Left forelimb (tissue), 1 donor: ENCODE results near the gene CTIF.
A peak's percentile ranks its signal among the peaks of the same experiment; 100 is the strongest.

ENCODE experiments used
- DNase-seq: peaks from one replicate; pipeline ENCODE4 v3.0.0-alpha.2; 2018; ENCODE audit warnings: low spot score

Gene CTIF

DNA sequence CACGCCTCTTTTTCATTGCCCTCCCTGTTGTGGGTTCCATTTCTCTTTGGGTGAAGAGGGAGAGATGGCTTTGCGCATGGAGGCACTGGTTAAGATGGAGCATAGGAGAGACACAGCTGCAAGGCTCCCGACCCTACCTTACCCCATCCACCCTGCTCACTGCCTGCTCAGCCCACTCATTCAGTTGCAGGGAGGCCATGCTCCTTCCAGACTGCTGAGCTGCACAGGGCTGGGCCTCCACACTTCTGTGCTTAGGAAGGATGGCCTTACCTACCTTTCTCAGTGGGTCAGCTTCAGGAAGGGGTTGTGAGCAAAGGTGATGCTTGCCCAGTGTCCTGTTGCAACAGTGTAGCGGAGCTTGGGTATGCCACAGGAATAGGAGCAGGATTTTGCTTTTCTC, 127.8 kb downstream of the CTIF start:
- no peak for DNase-seq

DNA sequence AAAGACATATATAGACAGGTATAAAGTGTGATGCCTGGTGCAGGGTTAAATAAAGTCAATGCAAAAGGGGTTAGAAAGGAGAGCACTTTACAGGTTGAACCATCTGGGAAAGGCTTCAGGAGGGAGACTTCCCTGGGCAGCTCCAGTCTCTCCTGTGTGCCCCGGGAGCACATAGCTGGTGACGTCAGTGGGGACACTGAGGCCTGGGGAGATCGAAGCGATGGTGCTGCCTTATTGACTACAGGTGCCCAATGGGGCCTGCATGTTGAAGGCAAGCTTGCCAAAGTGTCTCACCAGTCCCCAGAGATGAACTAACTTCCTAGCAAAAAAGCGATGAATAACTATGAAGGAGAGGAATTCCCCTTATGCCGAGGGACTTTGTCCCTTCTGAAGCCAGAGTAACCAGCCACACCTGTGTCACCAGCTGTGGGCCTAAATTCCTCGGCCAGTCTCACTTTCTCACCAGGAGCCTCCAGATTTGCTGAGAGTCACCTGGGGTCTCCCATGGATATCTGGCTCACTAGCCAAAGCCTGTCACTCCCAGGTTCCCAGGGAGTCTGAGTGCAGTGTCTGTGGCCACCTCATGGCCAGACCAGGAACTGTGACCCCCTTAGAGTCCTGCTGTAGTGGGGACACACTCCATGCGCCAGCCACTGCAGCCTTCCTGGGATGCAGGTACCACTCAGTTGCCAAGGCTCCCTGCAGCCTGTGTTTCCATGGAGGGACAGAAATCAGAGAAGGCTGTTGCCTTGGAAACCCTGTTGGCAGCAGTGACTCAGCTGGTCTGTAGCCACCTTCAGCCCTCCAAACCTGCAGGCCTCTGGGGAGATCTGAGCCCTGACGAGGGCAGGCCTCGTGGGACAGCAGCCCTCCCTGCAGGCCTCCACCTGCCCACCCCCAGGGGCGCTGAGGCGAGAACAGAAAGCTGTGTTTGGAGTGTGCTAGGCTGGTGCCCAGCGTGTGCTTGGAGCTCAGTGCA, 128.7 kb downstream of the CTIF start:
- no peak for DNase-seq

DNA sequence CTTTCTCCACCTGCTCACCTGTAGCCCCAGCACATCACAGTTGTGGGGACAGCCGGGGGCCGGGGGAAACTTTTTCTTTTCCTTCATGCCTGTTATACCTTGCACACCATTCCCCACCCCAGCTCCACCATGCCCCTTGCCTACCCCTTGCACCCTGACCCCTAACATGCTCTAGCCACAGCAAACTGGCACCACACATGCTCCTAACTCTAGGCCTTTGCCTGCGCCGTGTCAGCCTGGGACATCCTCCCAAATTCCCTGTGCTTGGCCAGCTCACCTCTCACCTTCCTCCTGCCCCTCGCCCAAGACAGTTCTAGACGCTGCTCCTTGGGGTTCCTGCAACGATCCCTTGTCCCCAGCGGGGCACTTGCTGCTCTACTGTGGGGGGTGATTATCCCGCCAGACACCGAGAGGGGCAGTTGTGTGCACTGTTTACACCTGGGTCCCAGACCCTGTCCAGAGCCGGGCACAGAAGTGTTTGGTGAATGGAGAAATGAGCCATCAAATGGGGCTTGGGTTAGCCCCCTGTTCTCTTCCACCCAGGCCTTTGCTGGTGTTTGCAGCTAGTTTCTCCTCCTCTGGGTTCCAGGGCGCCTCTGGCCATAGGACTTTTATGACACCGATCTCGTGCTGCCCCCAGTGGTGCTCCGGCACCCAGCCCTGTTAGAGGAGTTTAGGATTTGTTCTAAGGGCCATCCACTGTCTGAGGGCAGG, 129.8 kb downstream of the CTIF start:
- no peak for DNase-seq

- no peak for DNase-seq
Observed at GRCh38 chr18:48669180-48669675, 130.4 kb downstream of the CTIF start.

DNA sequence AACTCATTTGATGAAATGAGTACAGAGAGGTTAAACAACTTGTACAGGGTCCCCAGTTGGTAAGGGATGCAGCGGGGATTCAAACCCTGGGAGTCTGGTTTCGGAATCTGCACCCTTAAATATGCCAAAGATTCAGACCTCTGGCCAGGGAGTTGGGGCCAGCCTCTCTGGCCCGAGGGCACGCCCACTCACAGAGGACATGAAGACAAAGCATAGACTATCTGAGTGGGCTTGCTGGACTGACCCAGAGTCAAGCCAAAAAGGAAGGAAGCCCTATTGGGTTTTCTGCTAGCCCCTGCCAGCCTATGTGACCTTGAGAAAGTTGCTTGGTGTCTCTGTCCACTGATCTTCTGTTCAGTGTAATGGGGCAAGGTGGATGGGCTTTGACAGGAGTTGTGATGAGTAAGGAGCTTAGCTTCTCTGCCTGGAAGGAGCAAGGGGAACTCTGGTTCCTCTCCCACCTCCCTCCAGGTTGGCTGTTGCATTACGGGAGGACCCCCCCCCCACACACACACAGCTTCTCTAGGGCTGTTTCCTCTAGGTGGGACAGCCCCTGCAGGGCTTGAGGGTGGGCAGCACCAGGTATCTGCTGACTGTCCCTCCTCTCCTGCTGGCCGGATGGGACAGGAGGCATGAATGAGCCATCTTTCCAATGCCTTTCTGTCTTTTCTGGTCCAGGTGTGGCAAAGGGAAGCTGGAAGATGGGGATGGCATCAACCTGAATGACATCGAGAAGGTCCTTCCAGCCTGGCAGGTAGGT, 131.3 kb downstream of the CTIF start:
- no peak for DNase-seq

GRCh38 chr18:48670751-48671560, 132.1 kb downstream of the CTIF start:
- DNase-seq, result no peak

GRCh38 chr18:48671561-48671945, 132.7 kb downstream of the CTIF start:
- no peak for DNase-seq

GRCh38 chr18:48672671-48673340, 134.0 kb downstream of the CTIF start:
- DNase-seq, result no peak

- DNase-seq, result no peak
Observed at GRCh38 chr18:48673456-48673852, 134.6 kb downstream of the CTIF start.

DNA sequence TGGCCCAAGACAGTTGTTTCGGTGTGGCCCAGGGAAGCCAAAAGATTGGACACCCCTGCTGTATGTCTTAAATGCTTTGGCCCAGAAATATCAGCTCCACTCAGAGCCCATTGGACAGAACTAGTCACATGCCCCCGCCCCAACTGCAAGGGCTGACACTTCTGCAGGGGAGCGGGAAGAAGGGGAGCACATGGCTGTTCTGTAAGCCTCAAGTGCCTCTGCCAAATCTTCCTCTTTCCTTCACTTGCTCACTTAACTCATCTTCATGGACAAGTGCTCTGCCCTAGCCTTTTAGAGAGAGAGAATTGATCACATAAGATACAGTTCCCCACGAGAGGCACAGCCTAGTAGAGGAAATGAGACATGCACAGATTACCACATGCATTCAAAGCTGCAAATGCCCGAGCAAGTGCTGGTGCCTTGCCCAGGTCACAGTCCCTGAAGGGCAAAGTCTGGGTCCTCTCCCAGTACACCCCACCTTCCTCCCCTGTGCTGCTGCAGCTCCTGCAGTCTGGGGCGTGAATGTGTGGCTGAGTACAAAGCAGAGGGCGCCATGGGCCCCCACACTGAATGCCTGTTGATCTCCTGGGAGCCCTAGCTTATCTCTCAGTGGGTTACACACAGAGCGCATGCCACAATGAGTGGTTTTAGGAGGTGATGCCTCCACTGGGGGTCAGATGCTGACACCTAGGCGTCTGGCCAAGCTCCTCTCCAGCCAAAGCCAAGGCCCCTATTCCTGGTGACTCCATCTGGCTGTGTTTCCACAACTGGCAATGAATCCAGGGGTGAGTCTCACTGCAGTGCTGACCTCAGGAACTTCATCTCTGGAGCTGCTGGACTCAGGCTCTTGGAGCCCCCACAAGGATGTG, 135.3 kb downstream of the CTIF start:
- DNase-seq, result no peak

- no peak for DNase-seq
Observed at GRCh38 chr18:48674758-48675351, 136.0 kb downstream of the CTIF start.

DNA sequence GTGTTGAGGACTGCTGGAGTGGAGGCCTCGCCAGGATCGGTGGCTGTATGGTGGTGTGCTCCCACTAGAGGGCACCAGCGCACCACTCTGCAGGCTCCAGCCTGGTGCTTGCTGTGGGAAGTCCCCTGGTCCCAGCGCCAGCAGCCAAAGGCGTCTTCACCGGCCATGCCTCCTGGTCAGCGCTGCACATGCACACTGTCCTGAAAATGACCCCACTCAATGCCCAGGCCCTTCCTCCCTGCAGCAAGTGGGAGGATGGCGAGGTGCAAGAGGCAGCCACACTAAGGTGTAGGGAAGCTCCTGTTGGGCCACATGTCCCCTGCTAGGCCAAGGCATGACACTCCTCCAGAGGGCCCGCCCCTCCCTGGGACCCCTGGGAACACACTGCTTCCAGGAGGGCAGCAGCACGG, 136.5 kb downstream of the CTIF start:
- peak; percentile 90 for DNase-seq

DNA sequence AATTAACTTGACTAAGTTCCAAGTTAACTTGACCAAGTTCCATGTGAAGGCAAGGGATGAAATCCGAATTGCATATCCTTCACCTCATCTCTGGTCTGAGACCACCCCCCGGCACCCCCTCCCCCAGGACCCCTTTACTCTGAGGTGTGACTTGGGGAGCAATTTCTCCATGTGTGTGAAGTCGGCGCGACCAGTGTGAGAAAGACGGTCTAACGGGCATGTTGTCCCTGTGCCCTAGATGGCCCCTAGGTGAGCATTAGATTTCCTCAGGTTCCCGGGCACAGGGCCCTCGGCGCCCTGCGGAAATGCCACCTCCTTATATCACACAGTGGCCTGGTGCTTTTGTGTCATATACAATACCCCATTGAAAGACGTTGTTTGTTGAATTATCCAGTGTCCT, 137.1 kb downstream of the CTIF start:
- no peak for DNase-seq

GRCh38 chr18:48676346-48676745, 137.5 kb downstream of the CTIF start:
- no peak for DNase-seq

DNA sequence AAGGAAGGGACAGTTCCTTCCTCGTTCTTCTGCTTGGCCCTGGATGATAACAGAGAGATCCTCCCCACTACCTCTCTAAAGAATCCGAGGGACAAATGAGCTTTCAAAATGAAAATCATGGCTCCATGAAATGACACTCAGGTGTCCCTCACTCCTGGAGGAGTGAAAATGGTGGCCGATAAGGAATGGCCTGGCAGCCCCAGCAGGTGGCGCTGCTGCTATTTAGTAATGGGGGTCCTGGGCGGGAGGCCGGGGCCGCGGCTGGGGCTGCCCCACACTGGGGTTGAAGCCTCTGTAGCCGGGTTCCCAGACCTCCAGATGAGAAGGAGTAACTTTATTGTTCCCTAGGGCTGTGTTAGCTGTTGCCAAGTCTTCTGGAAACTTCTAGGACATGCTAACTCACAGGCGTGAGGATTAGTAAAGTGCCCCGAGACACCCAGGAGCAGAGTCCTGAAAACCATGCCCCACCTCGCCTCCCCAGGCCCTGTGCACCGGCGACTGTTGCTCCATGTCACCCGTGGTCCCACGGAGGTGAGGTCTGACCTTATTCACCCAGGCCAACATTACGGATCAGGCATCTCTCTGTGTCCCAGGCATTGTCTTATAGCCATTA, 138.0 kb downstream of the CTIF start:
- DNase-seq, result peak; percentile 76

DNA sequence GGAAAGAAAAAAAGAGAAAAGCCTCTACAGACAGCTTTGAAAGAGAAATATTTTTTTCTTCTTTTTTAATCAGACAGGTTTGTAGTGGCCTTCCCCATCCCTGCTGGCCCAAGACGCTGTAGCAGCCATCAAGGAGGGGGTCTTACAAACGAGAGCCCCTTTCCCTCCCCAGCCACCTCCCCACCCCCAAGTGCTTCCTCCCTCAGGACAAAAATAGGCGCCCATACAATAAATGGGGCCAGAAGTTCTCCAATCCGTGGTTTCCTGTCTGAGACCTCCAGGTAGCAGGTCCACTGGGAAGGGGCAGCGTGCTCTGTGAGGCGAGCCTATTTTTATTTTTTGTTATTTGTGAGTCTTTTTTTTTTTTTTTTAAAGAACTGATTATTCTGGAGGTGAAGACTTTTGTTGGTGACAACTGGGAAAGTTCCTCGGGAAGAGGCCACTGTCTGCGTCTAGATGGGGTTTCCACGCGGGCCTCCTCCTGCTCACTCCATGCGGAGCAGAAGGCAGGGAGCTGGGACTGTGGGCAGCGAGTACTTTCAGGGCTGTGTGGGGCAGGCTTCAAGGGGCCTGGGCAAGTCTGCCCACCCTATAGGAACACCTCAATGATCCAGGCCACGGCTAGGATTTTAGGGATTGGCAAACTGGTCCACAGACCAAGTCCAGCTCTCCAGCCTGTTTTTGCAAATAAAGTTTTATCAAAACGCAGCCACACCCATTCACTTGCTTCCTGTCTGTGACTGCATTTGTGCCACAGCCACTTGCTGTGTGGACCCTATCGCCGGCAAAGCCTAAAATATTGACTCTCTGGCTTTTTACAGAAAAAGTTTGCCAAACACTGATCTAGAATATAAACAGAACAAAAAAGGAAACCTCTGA, 139.6 kb downstream of the CTIF start:
- no peak for DNase-seq

DNA sequence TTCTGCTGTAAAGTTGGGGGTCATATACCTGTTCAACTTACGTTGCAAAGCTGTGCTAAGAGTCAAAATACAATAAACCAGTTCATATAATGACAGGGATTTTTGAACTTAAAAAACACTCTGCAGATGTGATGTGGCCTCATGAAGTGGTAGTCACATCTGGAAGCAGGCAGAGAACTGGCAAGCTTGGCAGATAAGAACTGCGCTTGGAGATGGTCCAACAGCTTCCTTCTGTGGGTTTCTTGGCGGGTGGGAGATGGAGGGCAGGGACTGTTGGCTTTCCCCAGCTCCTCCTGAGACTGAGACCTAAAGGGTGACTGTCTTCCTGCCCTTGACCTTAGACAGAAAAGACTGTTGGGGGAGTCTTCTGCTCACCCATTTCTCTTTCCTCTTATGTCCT, 140.4 kb downstream of the CTIF start:
- DNase-seq, result no peak
